RPMI7951 (cell line): ENCODE results near the gene FAM221B. TPM values are rescaled to one million over a fixed set of nuclear protein-coding genes. Genes with fewer than 3 reads are reported as not detected.

Experiments
- DNase-seq: peaks from one replicate; pipeline ENCODE4 v3.0.0-alpha.2; 2012; ENCODE audit warnings: low read depth
- total RNA-seq: library from RNA; depleted of rRNA; stranded (reverse); fragments of >200 nt; shearing (Covaris generic); gene quantifications from 2 replicates; pipeline ENCODE4 v1.2.3, GENCODE V29; 2014; rRNA removed

FAM221B gene
- total RNA-seq, result not detected in 2 replicates

GRCh38 chr9:35828716-35829083, at the start of gene FAM221B:
Gene FAM221B, minus strand, starts transcription at chr9:35828732. Its CDS starts 2,571 bp downstream, at chr9:35826161.
- DNase-seq, result no peak

- DNase-seq, result no peak
Observed at GRCh38 chr9:35872505-35872904, 44.0 kb upstream of the FAM221B start.

GRCh38 chr9:35871545-35871944, 43.0 kb upstream of the FAM221B start:
- peak; percentile 61 for DNase-seq

- no peak for DNase-seq
Observed at GRCh38 chr9:35870351-35870923, 41.9 kb upstream of the FAM221B start, which contains the start of gene OR13J1. Gene OR13J1, minus strand, starts transcription at chr9:35870401. Its CDS starts 0 bp downstream, at chr9:35870401.

- DNase-seq, result no peak
Observed at GRCh38 chr9:35869621-35870216, 41.2 kb upstream of the FAM221B start.

- no peak for DNase-seq
Observed at GRCh38 chr9:35868933-35869332, 40.4 kb upstream of the FAM221B start.

GRCh38 chr9:35867538-35867937, 39.0 kb upstream of the FAM221B start:
- DNase-seq, result no peak

- DNase-seq, result no peak
Observed at GRCh38 chr9:35864695-35865255, 36.2 kb upstream of the FAM221B start.

GRCh38 chr9:35863583-35863982, 35.1 kb upstream of the FAM221B start:
- DNase-seq, result no peak

GRCh38 chr9:35862328-35862727, 33.8 kb upstream of the FAM221B start:
- no peak for DNase-seq

GRCh38 chr9:35861161-35861897, 32.8 kb upstream of the FAM221B start:
- DNase-seq, result no peak

GRCh38 chr9:35859990-35860339, 31.4 kb upstream of the FAM221B start:
- DNase-seq, result no peak

- DNase-seq, result peak; percentile 52
Observed at GRCh38 chr9:35859310-35859989, 30.9 kb upstream of the FAM221B start.

GRCh38 chr9:35858458-35858857, 29.9 kb upstream of the FAM221B start:
- DNase-seq, result no peak

- DNase-seq, result no peak
Observed at GRCh38 chr9:35856882-35857281, 28.4 kb upstream of the FAM221B start.

GRCh38 chr9:35856206-35856605, 27.7 kb upstream of the FAM221B start:
- DNase-seq, result no peak

GRCh38 chr9:35854091-35854762, 25.7 kb upstream of the FAM221B start:
- DNase-seq, result no peak

GRCh38 chr9:35852876-35853865, 24.6 kb upstream of the FAM221B start:
- no peak for DNase-seq

- DNase-seq, result no peak
Observed at GRCh38 chr9:35852267-35852815, 23.8 kb upstream of the FAM221B start.
